ENCODE results near the gene SLC38A4.

Gene SLC38A4

DNA sequence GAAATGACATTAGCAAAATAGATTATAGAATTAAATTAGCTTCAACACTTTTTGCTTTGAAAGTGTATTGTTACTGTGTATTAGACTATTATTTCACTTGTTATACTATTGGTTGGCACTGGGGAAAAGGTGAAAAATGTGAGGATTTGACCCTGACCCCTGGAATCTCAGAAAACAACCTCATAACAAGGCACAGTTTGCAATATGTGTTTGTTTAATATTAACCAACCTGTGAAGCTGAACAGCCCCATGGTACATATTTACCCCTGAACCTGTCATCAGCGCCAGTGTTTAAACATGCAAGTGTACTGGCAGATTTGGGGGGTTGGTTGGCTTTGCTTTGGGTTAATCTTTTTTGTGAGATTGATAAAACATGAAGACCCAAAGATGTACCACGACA is 11.7 kb downstream of the SLC38A4 start:
- DNase-seq (ENCODE audit: low read depth): no peak

DNA sequence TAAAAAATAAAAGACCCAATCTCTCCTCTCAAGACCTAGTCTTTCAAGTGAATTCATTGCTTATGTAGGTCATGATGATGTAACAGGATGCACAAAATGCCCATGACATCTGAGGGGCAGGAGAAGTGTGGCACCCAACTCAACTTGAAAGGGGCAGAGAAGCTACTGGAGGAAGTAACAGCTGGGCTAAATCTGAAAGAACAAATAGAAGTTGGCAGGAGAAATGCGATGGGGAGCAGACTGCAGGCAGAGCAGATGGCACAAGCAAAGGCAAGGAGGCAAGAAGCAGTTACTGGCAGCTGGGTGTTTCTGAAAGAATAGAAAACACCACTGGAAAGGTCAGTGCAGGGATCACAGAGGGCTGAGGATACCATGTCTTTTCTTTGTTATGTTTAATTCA is 14.6 kb downstream of the SLC38A4 start:
- DNase-seq (ENCODE audit: low read depth): no peak

DNA sequence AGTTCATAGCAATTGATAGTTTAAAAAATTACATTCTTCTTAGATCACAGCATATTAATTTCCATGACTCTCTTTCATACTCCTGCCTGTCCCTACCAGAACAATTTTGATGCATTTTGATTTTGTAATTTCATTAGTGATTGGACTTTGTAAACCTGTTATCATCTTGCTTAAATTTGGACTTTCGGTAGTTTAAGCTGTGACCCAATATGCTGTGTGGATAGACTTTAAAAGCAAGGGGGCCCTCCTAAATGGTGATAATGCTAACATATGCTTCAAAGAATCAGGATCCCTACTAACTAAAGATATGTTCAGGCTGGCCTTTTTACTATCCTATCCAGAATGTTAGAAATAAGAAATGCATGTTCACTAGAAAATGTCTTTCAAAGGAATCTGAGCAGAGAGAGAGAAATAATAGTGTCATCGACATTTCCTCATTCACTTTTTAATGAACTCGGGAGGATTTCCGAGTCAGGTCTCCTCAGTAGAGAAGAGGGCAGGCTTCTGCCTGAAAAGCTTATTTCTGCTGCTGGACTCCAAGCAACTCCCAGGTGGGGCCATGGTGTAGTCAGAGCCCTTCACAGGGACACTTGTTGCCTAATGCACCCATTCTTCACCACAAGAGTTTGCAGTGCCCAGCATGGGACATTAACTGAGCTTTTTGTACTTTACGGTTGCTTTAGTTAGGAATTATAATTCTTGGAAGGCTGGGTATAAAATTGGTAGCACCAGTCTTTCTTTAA is 16.7 kb downstream of the SLC38A4 start:
- DNase-seq (ENCODE audit: low read depth): no peak

DNA sequence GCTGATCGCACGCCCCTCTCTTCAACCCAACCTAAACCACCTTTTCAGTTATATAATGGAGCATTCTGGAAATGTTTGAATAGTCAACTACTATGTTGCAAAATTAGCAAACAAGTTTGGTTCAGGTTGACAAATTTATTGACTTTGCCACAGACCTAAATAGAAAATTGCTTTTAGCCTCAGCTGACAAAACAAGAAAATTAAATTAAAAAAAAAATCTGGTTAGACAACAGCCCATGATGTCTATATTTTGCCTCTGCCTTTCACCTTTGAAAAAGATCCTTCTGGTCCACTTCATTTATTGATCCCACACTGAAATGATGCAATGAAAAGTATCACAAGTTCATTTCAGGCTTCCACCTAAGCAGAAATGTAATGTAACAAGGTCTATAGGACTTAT is 17.5 kb downstream of the SLC38A4 start:
- DNase-seq (ENCODE audit: low read depth): no peak

DNA sequence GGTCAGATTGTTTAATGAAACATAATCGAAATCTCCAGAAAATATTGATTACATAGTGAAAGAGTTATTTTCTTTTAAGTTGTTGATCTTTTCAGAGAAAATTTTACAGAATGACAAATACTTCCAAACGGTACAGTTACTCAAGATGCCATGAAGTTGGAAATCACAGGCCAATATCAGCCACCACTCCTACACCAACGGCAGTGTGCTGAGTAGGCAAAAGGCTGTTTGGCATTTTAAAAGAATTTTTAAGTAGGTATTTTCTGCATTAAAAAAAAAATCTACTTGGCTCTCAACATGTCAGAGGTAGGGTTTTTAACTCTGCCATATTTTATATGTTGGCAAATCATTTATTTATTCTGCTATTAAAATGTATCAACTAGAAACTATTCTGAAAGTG is 21.7 kb downstream of the SLC38A4 start:
- no peak for DNase-seq (ENCODE audit: low read depth)

DNA sequence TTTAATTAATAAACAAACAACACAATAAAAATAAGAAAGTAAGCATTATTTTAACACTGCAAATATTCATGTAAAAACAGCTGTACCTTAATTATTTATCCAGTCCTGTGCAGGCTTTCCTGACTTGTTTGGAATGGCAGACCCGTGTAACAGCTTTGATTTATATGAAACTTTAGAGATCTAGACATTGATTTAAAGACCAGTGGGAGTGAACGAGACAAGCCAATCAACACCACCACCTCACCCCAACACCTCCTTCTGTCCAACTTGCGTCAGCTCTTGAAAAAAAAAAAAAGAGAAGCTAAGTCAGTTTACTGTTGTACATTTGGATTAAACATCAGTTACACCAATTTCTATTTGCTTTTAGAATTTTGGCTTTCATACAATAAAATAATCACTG is 22.3 kb downstream of the SLC38A4 start:
- DNase-seq (ENCODE audit: low read depth): no peak

DNA sequence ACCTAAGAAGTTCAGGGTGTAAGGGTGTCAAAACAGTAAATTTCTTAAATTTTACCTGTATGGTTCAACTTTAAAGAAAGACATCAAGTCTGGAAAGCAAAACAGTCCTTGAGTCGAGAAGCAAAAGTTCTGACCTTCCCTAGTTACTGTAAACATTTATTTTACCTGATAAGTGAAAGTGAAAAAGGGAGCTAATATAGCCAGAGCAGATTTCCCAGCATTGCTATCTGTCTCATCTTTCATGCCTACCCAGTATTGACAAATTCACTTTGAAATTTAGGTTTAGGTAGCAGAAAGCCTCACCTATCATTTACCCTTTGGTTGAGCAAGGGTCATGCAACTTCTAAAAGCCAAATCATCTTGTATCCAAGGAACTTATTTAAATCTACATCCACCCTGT is 24.5 kb downstream of the SLC38A4 start:
- DNase-seq (ENCODE audit: low read depth): no peak

DNA sequence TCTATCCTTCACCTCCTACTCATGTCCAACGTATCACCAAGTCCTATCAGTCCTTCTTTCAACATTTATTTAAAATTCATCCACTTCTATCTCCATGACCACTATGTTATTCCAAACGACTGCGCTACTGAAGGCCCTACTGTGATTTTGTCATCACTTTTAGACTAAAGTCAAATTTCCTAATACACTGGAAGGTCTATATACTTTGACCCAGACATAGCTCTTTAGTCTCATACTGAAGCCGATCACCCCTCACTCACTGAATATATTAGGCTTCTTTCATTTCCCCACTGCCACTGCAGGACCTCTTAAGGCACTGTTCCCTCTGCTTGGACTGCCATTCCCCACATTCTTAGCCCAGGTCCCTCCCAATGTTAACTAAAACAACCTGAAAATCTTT is 25.6 kb downstream of the SLC38A4 start:
- no peak for DNase-seq (ENCODE audit: low read depth)

DNA sequence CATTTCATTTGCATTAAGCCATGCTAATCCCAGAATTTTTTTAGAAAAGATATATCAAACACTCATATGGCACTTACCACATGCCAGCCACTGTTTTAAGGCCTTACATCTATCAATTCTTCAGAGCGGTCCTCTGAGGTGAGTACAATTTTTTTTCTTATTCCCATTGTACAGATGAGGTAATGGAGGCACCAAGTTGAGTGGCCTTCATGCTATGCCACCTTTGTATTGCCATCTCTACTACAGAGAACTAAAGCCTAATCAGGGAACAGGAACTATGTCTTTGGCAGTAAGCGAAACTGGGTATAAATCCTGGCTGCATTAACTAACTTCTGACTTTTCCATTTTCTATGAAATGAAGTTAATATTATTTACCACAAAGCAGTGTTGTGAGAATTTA is 27.1 kb downstream of the SLC38A4 start:
- no peak for DNase-seq (ENCODE audit: low read depth)

DNA sequence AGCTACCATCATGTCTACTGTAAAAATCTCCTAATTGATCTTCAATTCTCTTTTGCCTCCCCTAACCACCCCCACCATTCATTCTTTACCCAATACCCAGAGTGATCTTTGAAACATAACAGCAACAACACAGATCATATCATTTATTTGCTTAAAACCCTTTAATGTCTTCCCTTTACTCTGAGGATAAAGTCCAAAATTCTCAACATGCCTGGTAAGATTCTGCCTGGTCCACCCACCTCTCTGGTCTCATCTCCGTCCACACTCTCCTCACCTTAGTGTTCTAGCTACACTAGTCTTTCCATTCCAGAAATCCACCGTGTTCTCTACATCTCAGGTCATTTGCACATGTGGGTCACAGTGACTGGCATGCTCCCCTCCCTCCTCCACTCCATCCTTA is 27.7 kb downstream of the SLC38A4 start:
- no peak for DNase-seq (ENCODE audit: low read depth)

DNA sequence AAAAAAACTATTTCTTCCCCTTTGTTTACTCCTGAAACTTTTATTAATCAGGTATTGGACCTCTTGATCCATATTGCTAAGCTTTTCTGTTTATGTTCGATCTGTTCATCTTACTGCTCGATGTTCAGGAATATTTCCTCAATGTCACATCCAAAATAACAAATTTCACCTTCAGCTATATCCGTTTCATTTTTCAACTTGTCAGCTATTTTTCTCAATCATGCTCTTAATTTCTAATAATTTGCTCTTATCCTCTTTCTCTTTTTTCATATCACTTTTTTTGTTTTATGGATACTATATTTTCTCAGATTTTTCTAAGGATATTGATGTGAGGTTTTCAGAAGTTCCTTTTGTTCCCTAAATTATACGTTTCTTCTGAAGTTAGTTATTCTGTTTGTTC is 29.8 kb downstream of the SLC38A4 start:
- no peak for DNase-seq (ENCODE audit: low read depth)

DNA sequence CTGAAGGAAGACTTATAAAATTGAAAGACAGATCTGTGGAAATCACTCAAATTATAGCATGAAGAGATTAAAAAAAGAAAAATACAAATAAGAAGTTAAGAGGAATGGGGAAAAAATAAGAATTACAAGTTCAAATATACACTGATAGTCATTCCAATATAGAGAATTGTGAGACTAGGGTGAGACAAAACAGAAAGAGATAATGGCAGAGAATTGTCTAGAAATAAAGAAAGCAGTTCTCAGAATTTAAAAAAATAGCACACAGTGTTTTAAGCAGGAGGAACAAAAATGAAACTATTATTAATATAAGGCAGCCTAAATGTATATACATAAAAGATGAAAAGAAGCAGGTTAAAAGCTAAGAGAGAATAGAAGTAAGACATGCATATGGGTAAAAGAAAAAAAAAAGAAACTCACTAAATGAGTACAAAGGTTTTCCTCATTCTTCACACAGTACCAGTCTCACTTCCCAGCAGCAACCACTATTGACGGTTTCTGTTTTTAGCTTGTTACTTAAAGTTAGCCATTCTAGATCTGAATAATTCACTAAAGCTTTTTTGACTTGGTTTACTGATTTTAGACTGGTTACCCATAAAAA is 31.1 kb downstream of the SLC38A4 start:
- no peak for DNase-seq (ENCODE audit: low read depth)

DNA sequence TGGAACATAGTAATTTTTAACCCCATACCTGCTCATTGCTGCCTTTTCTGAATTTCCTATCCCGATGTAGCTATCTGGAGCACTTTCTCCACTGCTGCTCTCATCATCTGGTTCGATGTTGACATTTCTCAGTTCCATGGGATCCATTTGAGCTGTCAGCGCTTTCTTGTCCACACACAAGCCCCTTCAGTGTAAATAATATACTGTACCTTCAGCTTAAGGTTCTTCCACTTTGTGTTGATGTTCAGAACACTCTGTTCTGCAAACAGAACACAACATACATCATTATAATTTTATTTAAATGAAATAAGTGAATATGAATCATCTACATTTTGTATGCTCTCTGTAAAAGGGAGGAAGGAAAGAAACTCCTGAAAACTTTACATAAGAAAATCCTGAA is 32.9 kb downstream of the SLC38A4 start:
- DNase-seq (ENCODE audit: low read depth): no peak

DNA sequence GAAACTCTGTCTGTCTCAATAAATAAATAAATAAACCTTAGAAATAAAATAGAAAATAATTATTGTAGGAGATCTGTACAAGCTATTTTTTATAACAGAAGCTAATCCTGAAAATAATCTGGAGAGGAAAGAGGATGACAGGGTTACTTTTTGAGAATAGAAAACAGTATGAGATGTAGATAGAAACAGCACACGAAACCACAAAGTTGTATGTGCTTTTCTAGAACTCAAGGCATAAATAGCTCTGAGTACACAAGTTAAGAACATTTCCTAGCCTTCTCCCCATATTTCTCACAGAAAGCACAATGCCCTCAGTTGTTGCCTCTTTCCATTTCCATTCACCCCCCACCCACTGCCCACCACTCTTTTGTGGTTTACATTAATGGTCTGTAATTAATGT is 35.7 kb downstream of the SLC38A4 start:
- DNase-seq (ENCODE audit: low read depth): no peak

DNA sequence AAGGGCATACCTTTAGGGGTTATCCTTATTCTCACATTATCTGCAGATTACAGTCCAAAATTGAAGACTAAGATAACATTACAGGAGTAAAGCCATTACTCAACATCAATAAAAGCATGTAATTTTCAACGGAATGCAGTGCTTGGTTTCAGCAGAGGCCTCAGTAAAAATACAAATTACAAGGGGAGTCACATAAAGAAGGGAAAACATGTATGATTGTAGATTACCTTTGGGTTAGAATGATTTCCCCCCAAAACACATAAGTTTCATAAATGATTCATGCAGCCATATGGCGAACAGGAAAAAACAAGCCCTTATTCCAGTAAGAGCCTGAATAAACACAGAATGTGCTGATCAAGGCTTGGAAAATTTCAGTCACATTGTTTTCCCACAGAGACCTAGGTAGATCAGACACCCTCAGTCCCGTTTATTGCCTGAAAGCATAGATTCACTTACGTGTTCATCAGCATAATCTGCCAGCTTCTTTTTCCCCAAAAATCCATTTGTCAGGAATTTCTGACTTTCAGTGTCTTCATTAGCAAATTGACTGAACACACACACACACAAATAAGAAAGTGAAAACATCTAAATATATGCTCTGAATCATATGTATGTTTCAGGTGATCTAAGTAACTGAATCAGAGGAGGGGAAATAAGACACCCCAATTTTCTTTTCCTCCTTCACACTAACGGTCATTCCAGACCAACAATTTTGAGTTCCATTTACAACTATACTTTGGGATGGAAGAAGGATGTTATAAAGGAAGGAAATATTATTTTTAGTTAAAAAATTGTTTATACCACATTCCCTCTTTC is 37.5 kb downstream of the SLC38A4 start:
- DNase-seq (ENCODE audit: low read depth): no peak

DNA sequence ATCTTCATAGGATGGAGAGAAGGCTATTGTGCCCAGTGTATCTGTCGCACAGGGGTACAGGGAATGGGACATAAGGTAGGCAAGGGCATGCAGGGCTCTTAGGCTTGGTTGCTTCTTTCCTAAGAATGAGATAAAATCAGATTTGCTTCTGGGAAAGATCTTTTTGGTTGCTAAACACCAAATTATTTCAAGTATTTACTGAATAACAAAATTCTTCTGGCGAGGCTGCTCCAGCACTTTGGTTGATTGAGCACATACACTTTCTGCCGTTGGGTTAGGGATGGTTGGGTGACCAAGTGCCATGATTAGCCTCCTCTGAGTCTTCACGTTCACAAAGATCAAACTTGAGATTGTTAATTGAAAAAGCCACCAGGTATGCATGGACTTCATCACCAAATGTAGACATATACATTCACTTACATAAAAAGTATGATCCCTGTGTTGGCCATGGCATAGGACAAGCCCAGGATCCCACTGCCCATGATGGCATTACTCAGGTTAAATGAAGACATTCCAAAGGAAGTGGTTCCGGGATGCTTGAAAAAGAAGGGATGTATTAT is 38.2 kb downstream of the SLC38A4 start:
- DNase-seq (ENCODE audit: low read depth): no peak

DNA sequence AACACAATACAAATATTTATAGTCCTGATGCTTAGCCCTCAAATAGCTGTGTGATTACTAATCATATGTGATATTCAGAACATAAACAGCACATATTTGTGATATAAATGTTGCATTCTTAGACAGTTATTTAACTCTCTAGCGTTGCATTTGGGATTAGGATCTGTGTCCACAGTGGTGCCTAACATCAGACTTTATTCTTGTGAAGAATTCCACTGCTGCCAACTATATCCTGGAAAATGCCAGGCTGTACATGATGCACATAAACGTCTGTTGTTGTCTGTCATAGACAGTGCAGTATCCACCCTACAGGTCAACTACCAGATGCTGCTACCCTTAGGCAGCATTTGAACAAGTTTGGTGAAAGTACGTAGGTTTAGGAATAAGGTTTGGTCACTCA is 39.0 kb downstream of the SLC38A4 start:
- no peak for DNase-seq (ENCODE audit: low read depth)

DNA sequence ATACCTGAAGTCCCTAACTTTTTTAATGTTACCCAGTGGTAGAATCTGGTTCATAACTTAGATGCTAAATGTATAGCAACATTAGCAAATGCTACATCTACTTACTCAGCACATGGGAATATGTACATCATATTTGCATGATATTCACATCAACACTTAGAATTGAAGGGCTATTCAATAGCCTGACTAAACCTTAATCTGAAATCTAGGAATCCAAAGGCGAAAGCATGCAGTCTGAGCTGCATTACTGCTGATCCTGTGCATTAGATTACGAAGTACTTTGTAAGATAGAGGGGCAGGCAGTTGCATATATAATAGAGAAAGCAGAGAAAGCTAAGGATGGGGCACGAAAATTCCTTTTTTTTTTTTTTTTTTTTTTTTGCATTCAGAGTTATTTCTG is 40.4 kb downstream of the SLC38A4 start:
- no peak for DNase-seq (ENCODE audit: low read depth)

DNA sequence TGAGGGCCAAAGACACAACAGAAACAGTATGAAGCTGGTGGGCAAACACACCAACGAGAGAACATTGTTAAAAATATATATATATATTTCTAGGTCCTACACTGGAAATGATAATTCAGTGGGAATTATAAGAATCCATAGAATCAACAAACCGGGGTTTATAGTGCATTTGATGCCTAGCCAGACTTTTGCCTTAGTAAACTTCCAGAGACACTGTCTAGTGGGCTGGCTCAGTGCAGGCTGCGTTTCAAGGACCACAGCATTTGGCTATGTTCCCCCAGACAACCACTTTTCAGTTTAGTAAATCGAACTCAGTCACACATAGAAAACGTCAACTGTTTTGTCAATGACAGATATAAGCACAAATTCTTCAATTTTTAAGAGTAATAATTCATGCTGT is 41.9 kb downstream of the SLC38A4 start:
- DNase-seq (ENCODE audit: low read depth): no peak

DNA sequence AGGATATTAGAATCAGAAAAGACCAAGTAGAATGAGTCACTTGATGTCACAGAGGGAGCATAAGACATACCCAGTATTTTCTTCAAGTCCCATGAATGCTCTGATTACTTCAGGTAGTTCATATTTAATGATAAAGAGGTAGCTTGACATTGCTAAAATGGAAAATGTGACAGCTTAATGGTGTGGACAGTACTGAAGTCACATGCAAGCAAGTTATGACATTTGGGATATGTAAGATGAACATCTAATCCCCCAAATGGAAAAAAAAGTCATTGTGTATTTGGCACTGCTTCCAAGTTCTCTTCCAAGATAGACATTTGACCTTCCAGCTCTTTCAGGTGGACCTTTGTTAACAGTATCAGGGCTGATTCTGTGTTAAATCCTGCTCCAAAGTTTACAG is 45.9 kb downstream of the SLC38A4 start:
- DNase-seq (ENCODE audit: low read depth): no peak

DNA sequence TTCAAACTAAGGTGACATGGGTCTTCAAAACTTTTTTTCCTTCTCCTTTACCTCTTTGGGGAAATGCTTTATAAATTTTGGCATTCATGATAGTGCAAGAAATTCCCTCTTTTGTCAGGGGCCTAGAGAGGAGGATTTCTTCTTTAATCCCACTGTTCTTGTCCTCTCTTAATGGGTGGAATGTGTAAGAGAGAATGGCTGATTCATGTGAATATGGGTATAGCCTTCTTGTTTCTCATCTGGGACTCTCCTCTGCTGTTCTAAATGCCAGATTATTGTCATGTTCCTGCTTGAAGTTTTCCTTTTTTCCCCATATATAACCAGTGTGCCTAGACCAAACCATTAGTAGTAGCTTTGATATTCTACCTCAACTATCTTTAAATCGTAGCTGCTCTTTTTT is 46.7 kb downstream of the SLC38A4 start:
- DNase-seq (ENCODE audit: low read depth): no peak

DNA sequence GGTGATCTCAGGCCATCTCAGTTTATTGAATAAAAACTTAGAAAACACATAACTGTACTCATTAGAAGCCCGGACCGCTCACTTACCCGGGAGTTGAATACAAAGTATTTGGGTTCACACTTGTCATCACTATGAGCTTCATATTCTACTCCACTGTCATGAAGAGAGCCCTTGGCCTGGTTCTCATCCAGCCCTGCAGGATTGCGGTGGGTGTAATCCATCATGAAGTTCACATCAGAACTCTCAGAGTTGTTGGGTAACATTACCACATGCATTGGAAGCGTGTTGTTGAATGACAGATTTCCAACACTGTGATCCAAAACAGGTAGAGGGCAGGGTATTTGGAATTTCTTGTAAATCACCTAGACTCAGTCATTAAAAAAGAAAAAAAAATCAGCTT is 47.4 kb downstream of the SLC38A4 start:
- DNase-seq (ENCODE audit: low read depth): no peak

DNA sequence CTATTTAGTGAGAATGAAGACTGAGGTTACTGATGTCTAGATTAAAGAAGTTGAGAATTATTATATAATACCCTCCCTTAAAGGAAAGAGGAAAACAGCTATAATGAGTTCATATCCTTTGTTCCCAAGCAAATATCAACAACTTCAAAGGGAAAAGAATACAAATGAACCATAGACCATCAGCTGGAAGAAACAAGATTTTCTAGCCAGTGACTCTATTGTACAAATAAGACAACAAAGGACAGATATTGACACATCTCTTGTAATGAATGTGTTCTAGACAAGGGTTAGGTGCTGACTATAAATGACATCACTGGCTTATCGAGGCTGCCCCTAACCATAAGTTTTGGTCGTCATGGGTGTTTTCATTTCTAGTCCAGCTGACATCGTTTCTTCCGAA is 48.2 kb downstream of the SLC38A4 start:
- DNase-seq (ENCODE audit: low read depth): no peak
